HG03432 (cell line): ENCODE data around the gene MMP15.
"Not testable (repeated sequence)": the region's sequence is repeated elsewhere in the genome, so short reads cannot be mapped to it uniquely, and the experiment has no call there.

ENCODE experiments used
- ATAC-seq: cut with Tn5 transposase; IDR thresholded peaks from one replicate; pipeline ENCODE4 v1.9.1; 2021; ENCODE audit warnings: mild to moderate bottlenecking, moderate library complexity; ENCODE audit not compliant: unreplicated experiment

Gene MMP15

DNA sequence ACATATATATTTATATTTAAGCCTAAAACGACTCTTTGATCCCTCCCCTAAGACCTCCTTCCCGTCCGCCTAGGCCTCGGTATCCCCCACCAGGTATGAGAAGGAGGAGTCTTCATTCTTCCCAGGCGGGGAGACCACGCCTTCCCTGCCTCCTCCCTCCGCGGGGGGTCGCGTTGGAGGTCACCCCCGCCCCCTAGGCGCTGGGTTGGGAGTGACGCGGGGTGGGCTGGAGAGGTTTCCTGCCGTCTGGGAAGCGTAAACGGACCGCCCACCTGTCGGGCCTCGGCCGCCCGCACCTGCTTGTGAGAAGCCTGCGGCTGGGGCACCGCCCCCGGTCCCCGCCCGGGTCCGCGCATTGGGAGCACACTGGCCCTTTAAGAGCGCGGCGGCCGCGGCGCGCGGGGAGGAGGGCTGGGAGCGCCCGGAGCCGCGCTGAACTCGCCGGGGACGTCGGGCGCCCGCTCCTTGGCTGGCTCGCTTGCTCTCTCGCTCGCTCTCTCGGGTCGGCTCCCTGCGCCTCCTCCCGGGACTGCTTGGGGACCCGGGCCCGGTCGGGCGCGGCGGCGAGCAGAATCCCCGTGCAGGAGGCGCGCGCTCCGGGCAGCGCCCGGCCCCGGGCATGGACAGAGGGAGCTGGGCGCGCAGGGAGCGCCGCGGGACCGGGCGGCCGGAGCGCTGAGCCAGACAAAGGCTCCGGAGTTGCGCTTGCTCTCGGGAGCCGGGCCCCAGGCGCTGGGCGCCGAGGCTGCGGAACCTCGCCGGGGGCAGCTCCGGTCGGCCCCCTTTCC lies at the start of gene MMP15:
Gene MMP15, plus strand, starts transcription at position 404 of the 788 bp plus-strand sequence. CDS start 597 bp downstream, outside the sequence.
- ATAC-seq: peak; percentile 75

DNA sequence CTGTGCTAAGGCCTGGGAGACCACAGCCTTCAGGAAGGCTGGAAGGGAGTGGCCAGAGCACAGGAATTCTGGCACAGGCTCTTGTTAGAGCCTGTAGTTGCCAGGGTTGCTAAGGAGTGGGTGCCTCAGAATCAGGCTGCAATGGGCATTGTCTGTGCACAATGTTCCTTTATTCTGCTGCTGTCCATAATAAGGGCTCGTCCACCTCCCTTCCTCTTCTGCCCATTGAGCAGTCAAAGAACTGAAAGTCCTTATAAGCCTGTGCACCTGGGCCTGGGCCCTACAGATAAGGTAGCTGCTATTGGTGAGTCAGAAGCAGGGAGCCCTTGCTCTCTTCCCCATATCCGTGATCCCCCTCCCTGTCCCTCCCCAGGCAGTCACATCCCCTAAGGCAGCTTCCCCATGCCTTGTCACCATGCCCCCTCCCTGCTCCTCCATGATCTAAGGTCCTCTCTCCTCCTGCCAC lies 49.2 kb upstream of the MMP15 start:
- ATAC-seq: no peak

DNA sequence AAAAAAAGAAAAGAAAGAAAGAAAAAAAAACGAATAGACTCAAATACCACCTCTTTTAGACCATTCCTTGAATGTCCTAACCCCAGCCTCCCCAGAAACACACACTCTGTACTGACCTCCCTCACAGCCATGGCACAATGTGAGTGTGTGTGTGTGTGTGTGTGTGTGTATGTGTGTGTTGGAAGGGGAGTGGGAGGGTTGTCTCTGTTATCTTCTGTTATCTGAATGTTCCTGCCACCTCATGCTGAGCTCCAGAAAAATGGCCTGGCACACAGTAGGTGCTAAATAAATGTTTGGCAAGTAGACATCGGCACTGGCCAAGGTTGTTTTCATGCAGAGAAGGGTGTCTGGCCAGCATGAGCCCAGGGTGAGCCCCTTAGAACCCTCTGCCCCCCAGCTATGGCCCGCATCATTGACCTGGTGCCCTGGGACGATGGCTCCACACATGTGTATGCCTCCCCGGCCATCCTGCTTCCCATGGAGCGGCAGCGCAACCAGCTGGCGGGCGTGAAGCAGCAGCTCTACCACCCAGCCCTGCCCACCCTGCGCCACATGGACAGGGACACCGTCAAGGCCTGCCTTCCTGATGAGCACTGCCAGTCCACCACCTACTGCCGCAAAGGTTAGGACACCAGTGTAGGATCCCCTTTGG lies 48.0 kb upstream of the MMP15 start:
- no peak for ATAC-seq

DNA sequence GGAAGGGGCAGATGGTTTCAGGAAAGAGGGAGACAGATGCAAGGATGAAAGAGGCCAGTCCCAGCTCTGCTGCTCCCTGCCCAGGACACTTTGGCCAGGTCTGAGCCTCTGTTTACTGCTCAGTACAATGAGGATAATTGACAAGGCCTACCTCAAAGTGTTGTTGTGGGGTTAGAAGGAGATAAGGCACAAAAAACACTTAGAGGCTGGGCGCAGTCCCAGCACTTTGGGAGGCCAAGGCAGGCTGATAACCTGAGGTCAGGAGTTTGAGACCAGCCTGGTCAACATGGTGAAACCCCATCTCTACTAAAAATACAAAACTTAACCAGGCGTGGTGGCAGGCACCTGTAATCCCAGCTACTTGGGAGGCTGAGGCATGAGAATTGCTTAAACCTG lies 47.5 kb upstream of the MMP15 start:
- not testable (repeated sequence) for ATAC-seq

DNA sequence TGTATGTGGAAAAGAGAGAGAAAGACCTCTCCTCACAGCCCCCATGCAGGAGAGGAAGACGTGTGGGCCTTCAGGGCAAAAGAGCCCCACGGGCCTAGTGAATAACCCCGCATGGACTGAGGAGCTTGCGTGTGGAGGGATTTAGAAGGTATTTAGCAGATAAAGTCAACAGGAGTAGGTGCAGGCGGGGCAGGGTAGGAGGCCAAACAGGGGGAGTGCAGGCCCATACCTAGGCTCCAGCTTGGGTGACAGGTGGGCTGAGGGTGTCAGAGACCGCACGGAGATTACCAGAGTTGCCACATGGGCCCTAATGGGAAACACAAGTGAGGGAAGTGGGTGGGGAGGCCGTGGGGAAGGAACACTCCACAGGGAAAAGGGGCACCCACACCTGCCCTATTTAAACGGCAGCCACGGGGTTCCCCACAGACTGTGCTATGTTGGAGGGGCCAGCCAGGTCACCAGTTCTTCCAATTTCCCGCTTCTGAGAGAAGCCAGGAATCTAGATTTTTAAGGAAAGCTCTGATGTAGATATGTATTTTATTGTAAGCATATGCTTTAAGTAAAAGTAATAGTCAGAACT lies 46.5 kb upstream of the MMP15 start:
- no peak for ATAC-seq

DNA sequence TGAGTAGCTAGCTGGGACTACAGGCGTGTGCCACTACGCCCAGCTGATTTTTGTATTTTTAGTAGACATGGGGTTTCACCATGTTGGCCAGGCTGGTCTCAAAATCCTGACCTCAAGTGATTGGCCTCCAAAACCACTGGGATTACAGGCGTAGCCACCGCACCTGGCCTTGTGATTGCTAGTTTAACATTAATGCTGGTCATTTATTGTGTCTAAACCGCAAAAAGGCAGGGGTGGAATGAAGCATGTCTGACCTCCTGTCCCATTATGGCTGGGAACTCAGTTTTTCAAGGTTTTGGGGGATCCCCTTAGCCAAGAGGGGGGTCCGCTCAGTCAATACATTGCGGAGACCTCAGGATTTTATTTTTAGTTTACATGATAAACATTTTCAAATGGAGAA lies 43.9 kb upstream of the MMP15 start:
- no peak for ATAC-seq

DNA sequence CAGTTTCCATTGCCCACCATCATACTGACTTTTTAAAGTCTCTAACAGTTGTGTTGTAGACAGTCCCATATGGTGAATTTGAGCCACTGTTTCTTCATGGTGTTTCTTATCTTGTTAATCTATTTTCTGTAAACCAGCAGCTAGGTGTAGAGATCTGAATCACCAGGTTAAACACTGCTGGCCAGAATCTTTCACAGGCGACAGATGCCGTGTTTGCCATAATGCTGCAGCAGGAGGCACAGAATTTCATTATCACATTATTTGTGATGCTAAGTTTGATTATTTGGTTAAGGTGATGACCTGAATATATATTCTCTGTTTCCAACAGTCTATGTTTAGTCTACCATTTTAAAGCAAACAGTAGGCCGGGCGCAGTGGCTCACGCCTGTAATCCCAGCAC lies 43.2 kb upstream of the MMP15 start:
- ATAC-seq: no peak

DNA sequence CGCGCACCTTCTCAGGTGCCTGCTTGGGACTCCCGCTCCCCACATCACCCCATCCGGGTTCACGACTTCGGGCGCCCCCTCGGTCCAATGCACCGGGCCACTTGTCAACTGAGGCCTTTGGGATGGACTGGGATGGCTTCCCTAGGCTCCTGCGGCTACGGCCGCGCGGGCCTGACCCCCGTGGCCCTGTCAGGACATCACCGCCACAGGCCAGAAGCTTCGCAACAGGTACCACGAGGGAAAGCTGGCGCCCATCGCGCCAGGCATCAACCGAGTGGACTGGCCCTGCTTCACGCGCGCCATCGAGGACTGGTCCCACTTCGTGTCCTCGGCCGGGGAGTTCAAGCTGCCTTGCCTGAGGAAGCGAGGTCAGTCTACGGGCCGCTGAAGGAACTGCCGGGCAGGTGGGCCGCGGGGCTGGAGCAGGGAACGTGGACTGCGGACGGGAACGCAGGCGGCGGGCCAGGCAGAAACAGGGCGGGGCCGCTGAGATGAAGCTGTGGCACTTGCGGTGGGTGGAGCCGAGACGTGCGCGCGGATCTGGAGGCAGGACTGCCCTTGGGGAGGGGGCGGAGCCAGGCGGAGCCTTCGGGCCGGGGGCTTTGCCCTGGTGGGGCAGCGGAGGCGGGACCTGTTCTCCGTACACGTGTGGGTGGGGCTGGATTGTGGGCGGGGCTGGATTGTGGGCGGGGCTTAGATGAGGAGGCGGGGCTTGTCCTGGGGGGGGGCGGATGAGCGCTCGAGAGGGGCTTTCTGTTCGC lies 40.9 kb upstream of the MMP15 start:
- ATAC-seq: peak; percentile 65

DNA sequence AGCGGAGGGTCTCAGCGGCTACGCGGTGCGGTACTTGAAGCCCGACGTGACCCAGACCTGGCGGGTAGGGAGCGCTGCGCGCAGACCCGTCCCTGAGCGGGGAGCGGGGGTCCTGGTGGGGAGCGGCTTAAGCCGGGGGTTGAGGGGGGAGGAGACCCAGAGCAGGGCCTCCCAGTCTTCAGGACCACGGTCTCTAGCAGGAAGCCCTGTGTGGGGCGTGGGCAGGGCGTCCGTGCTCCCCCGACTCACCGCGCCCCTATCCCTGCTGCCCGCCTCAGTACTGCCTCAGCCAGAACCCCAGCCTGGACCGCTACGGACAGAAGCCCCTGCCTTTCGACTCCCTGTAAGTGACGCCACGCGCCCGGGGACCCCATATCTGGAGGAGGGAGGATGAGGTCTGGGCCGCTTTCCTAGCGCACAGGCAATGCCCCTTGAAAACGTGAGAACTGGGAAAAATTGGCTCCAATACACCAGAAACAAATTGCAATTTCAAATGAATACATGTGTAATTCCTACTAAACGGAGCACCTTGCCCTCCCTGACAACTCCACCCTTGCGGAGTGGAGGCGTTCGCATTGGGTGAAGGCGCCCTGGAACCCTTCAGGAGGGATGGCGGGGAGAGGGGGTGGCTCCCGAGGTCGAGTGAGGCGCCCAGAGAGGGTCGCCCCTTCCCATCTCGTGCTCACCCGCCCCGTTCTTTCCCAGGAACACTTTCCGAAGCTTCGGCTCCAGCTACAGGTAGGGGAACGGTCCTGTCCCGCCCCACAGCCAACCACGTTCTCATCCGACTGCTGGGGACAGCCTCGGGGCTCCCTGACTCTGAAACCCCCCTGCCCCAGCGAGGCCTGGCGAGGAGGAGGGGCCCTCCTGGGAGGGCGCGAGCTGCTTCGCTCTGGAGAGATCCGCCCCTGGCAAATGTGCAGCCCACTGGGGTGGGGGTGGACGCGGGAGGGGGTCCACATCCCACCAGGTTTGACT lies 40.1 kb upstream of the MMP15 start:
- ATAC-seq: peak; percentile 20

DNA sequence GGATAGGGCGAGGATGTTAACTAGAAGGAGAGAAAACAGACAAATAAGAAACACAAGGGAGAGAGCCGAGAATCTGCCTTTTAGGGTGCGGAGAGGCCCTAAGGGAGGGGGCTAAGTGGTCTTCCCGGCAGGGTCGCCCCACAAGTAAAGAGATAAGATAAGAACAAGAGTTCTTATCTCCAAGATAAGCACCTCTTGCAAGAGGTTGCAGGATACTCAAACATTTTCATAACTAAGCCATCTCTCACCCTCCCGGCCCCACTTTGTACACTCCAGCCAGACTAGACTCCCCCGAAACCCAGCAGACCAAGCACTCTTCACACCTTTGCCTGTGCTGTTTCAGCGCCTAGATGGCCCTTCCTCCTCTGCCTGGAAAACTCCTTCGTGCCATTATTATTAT lies 39.4 kb upstream of the MMP15 start:
- ATAC-seq: no peak

DNA sequence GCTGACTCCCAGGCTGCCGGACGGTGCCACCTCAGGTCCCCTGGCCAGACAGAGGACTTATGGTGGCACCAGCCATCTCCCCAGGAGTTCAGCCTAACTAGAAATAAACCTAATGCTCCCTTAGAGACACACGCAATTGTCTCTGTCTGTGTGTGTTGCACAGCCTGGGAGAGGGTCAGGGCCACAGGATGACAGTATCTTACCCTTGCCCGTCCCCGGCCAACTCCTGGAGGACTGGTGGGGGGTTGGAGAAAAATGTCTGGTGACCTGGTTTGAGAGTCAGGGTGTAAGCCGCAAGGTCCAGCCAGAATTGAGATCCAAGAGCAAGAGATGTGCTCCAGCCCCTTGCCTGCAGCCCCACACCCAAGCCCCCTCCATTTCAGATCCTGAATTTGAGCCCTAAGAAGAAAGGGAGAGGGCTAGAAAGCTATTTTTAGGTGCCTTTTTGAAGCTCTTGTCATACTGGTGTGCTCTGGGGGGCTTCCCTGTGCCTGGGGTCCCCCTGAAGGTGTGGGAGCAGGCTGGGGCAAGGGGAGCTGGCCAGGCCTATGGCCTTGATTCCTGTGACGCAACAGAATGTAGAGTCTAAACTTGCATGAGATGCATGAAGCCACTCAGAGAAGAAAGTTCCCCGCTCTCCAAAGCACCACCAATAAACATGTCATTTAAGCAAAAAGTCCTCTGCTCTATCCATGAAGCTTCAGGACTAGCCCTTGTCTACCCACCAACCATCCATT lies 37.9 kb upstream of the MMP15 start:
- ATAC-seq: no peak

DNA sequence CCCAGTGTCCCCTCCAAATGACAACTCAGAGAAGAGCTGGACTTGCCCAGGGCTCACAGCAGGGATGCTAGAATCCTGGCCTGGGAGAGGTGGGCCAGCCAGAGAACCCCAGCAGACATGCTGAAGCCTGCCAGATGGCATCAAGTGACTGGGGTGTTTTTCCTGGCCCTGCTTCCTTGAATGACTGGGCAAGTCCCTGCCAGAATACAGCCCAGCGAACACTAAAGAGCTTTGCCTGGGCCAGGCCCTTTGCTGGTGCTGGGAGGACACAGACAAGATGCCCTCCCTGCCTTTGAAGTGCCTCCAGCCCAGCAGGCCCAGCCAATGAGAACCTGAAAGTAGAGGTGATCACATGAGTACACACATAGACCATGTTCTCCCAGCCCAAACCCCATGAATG lies 36.6 kb upstream of the MMP15 start:
- ATAC-seq: no peak

DNA sequence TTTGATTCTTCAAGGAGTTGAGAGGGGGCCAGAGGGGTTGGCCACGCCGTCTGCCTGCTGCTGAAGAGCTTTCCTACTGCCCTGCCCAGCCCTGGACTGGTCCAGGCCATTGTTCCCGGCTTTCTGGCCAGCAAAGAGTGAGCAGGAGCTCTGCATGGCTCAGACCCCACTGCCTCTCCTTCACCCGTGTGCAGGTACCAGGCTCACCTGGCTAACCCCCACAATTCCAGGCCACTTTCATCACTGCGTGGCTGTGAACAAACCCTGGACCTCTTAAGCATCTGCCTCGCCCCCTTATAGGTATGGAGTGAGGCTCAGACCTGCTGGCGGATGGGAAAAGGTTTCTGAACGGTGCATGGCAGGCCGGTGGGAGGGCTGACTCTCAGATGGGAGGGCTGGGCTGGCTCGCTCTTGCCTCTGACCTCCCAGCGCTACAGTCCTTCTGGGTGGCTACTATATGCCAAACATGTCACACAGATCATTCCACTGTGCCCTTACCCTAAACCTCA lies 33.9 kb upstream of the MMP15 start:
- no peak for ATAC-seq

DNA sequence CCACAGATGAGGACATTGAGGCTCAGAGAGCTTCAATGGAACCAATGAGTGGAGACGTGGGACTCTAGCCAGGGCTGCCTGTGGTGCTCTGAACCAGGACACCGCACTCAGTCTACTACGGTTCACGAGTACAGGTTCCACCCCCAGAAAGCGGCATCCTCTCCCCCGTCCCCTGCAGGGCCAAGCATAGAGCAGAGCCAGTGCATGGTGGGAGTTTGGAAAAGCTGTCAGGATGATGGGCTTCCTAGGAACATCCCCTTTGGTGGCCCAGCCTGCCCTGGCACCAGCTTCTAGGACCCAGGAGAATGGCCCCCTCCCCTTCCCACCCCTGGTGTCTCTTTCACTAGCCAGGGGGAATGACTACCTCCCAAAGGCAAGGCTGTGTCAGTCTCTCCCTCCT lies 33.5 kb upstream of the MMP15 start:
- ATAC-seq: no peak

DNA sequence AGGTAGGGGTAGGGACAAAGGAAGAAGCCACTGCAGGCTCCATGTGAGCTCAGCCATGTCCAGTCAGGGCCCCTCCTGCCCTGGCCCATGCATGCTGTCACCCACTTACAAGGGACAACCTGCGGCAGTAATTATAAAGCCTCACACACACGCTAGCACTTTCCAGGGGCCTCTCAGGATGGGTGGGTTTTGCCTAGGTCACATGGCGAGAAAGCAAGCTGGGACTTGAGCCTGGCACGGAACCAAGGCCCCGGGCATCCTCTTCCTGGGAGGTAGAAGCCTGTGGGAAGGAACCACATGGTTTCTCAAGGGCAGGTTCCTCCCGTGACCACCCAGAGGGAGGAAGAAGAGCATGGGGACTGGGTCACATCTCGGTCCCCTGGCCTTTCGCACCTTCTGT lies 32.1 kb upstream of the MMP15 start:
- ATAC-seq: no peak

DNA sequence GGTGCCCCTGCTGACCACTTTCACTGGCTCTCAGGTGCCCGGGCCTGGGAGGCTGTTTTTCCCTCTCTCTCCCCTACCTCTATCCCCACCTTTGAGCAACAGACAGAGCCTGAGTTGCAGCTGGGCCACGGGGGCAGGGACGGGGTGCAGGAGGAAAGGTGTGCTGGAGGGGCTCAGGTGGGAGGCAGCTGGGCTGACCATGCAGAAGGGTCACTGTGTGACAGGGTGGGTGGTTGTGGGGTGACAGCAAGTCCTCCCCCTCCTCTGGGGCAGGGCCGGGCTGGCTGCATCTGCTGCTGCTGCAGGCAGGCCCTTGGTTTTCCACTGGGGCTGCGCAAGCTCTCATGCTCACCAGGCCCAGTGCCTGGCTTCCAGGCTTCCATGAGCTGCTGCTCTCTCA lies 31.7 kb upstream of the MMP15 start:
- no peak for ATAC-seq

DNA sequence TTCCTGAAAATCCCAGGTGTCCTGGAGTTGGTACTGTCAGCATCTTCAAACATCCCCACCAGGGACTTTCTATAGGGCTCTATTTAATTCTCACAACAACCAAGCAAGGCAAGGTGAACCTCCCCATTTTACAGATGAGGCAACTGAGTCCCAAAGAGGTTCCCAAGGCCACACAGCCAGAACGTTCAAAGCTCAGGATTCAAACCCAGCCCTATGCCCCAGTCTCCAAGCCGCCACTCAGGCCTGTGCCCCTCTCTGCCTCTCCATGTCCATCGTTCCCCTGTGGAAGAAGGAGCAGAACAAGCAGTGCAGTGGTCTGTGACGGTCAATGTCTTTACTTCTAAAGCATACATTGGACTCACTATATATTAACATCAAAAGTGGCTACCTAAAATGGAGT lies 31.2 kb upstream of the MMP15 start:
- ATAC-seq: no peak

DNA sequence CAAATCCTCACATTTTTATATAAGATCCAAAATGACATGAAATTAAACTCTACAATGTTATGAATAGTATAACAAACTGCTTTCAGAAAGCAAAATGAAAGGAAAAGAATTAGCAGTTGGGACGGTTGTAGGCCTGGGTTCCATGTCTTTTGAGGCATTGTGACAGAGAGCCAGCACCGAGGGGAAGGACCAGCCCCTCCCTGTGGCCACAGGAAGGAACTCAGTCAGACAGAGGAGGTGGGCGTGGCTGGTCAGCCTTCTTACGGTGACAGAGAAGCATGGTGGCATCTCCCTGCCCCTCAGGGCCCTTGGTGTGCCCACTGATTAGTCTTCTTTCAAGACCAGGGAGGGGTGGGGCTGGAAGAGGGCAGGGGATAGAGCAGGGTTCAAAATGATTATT lies 30.8 kb upstream of the MMP15 start:
- peak; percentile 44 for ATAC-seq

DNA sequence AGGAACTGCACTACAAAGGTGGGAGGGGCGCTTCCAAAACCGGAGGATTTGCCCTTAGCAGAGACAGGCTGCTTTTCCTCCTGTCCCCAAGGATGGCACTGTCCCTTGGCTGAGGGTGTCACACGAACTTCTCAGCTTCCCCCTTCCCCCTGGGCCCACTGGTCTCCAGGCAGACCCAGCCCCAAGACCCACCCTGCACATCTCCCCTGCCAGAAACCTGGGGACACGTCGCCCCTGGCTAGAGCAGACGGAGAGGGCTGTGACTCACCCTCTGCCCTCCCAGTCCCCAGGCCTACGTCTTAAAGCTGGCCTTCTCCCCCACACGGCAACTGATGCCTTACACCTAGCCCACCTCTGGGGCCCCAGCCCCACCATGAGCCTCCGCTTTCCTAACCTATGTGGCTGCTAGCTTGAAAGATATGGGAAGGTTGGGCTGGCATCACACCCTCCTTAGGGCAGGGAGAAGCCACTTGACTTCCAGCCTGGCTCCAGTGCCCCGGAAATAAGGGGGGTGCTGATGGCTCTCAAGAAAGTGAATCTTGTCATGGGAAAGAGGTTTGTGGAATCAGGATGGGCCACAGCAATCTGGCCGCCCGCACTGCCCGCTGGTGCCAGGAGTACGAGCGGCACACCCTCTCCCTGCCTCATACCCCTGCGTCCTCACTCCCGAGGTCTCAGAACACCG lies 29.7 kb upstream of the MMP15 start:
- no peak for ATAC-seq
